ENCODE data around the gene TMEM151B. TPM values are rescaled to one million over a fixed set of nuclear protein-coding genes. Genes with fewer than 3 reads are reported as not detected.
A peak's percentile ranks its signal among the peaks of the same experiment; 100 is the strongest.

Gene TMEM151B
- polyA plus RNA-seq, 1 donor from 2014 or later = 66.0 TPM

- H3K36me3 ChIP-seq (ENCODE audit: insufficient read depth, low read length) = peaks cover 16% of the 10 kb centered on the region
- H3K27me3 ChIP-seq (ENCODE audit: insufficient read depth, low read depth, low read length) = no peaks in the 10 kb centered on the region
- H3K9me2 ChIP-seq (ENCODE audit: insufficient read depth, low read length) = no peaks in the 10 kb centered on the region
- no peak overlapping the region for H2AFZ ChIP-seq (ENCODE audit: low read depth, low read length)
- peaks cover 52% of the 10 kb centered on the region for H3K79me2 ChIP-seq (replicated peaks; ENCODE audit: insufficient read depth, low read length)
- H4K20me1 ChIP-seq (ENCODE audit: insufficient read depth) = peaks cover 5% of the 10 kb centered on the region
- no peak overlapping the region for H3K27ac ChIP-seq (ENCODE audit: low read length)
- H3F3A ChIP-seq (ENCODE audit: insufficient read depth, low read length, poor library complexity, severe bottlenecking) = no peaks in the 10 kb centered on the region
- H3K9me3 ChIP-seq (ENCODE audit: low read length) = no peaks in the 10 kb centered on the region
- H3K4me2 ChIP-seq (ENCODE audit: low read length) = no peak overlapping the region
- H3K9ac ChIP-seq (ENCODE audit: low read length) = no peak overlapping the region
- no peak overlapping the region for H3K4me3 ChIP-seq (ENCODE audit: low read length)
- peak; percentile 40 for TF ChIP-seq CTCF (IDR thresholded peaks at IDR 0.05; ENCODE audit: poor library complexity, severe bottlenecking)
- no peak for TF ChIP-seq RAD21 (conservative IDR thresholded peaks at IDR 0.05)
Measured at GRCh38 chr6:44253307-44254101, 16.7 kb upstream of the TMEM151B start.

- Histone ChIP-seq H3K9me3 (ENCODE audit: low read length) (no peaks in the 10 kb centered on the region), H3K36me3 (ENCODE audit: insufficient read depth, low read length) (peaks cover 16% of the 10 kb centered on the region), H3K79me2 (replicated peaks; ENCODE audit: insufficient read depth, low read length) (peaks cover 42% of the 10 kb centered on the region)
Measured at GRCh38 chr6:44254191-44255104, 15.8 kb upstream of the TMEM151B start.

GRCh38 chr6:44255105-44255808, 15.0 kb upstream of the TMEM151B start:
- Histone ChIP-seq H3K27me3 (ENCODE audit: insufficient read depth, low read depth, low read length) (no peaks in the 10 kb centered on the region), H3K27ac (ENCODE audit: low read length) (no peak overlapping the region), H3K36me3 (ENCODE audit: insufficient read depth, low read length) (peaks cover 12% of the 10 kb centered on the region), H2AFZ (ENCODE audit: low read depth, low read length) (no peak overlapping the region), H3K4me2 (ENCODE audit: low read length) (peak overlapping the region; percentile 94), H3F3A (ENCODE audit: insufficient read depth, low read length, poor library complexity, severe bottlenecking) (no peaks in the 10 kb centered on the region), H3K9ac (ENCODE audit: low read length) (peak overlapping the region; percentile 96), H3K9me2 (ENCODE audit: insufficient read depth, low read length) (no peaks in the 10 kb centered on the region), H3K9me3 (ENCODE audit: low read length) (no peaks in the 10 kb centered on the region), H3K79me2 (replicated peaks; ENCODE audit: insufficient read depth, low read length) (peaks cover 34% of the 10 kb centered on the region), H4K20me1 (ENCODE audit: insufficient read depth) (no peaks in the 10 kb centered on the region), H3K4me3 (ENCODE audit: low read length) (peak overlapping the region; percentile 98)
- TF ChIP-seq SMC3 (conservative IDR thresholded peaks at IDR 0.05; ENCODE audit: poor library complexity) (no peak), REST (IDR thresholded peaks at IDR 0.05; ENCODE audit: borderline replicate concordance) (no peak), RAD21 (conservative IDR thresholded peaks at IDR 0.05) (no peak), CTCF (IDR thresholded peaks at IDR 0.05; ENCODE audit: poor library complexity, severe bottlenecking) (no peak), POLR2AphosphoS5 (IDR thresholded peaks at IDR 0.05) (peak; percentile 6), EP300 (conservative IDR thresholded peaks at IDR 0.05; ENCODE audit: poor library complexity, severe bottlenecking) (no peak), MXI1 (conservative IDR thresholded peaks at IDR 0.05; ENCODE audit: poor library complexity, severe bottlenecking) (no peak), TAF1 (IDR thresholded peaks at IDR 0.05; ENCODE audit: low read depth) (no peak), EZH2 (IDR thresholded peaks at IDR 0.05; ENCODE audit: borderline replicate concordance, insufficient read depth, low read length, poor library complexity, severe bottlenecking) (no peak)

More at GRCh38 chr6:44254191-44255104, 15.8 kb upstream of the TMEM151B start:
- H4K20me1 ChIP-seq (ENCODE audit: insufficient read depth) = peaks cover 5% of the 10 kb centered on the region
- H3K9ac ChIP-seq (ENCODE audit: low read length) = peak overlapping the region; percentile 1
- H3K27ac ChIP-seq (ENCODE audit: low read length) = no peak overlapping the region
- no peaks in the 10 kb centered on the region for H3K27me3 ChIP-seq (ENCODE audit: insufficient read depth, low read depth, low read length)
- no peak overlapping the region for H3K4me2 ChIP-seq (ENCODE audit: low read length)
- no peak overlapping the region for H2AFZ ChIP-seq (ENCODE audit: low read depth, low read length)
- H3F3A ChIP-seq (ENCODE audit: insufficient read depth, low read length, poor library complexity, severe bottlenecking) = no peaks in the 10 kb centered on the region
- no peaks in the 10 kb centered on the region for H3K9me2 ChIP-seq (ENCODE audit: insufficient read depth, low read length)
- TF ChIP-seq POLR2AphosphoS5 (IDR thresholded peaks at IDR 0.05) (peak; percentile 38), EP300 (conservative IDR thresholded peaks at IDR 0.05; ENCODE audit: poor library complexity, severe bottlenecking) (no peak)
- peak overlapping the region; percentile 98 for H3K4me3 ChIP-seq (ENCODE audit: low read length)
